Esophagus squamous epithelium (tissue), 4 donors: Measurements from ENCODE around the gene ICA1L.

Source experiments
- POLR2A ChIP-seq, 4 donors: fragments of 450-650 bp; IDR thresholded peaks; one replicate each; pipeline ENCODE4 v1.6.1; 2017; ENCODE audit warnings: antibody characterized with exemption in 4 of 4, mild to moderate bottlenecking in 4 of 4, moderate library complexity in 3 of 4
- TF ChIP-seq, protein P1 (sequence below), 6 experiments: fragments of 450-650 bp in 4 of 6; fragments of 200-600 bp in 2 of 6; sonication (generic) in 2 of 6; IDR thresholded peaks; one replicate each; pipeline ENCODE4 v1.5.1; 2016 to 2019; ENCODE audit warnings: antibody characterized with exemption in 6 of 6, mild to moderate bottlenecking in 4 of 6, moderate library complexity in 4 of 6

DNA sequence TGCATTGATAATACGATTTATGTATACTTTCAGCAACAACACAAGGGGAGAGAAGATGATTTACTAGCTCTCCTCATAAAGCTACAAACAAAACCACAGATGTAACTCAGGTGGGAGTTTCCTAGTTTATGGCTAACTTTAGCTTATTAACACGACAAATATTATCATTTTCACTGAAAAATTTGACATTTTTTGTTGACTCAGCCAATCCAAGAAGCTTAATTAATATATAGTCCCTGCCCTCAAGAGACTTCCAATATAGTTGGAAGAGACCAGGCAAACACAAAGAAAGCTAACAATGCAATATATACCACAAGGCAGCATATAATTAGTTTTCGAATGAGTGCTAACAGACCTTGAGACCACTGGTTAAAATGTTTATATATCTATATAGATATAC is 39.1 kb upstream of the ICA1L start:
- TF ChIP-seq POLR2A (IDR thresholded peaks at IDR 0.05), result no peak
- TF ChIP-seq, protein P1, sequence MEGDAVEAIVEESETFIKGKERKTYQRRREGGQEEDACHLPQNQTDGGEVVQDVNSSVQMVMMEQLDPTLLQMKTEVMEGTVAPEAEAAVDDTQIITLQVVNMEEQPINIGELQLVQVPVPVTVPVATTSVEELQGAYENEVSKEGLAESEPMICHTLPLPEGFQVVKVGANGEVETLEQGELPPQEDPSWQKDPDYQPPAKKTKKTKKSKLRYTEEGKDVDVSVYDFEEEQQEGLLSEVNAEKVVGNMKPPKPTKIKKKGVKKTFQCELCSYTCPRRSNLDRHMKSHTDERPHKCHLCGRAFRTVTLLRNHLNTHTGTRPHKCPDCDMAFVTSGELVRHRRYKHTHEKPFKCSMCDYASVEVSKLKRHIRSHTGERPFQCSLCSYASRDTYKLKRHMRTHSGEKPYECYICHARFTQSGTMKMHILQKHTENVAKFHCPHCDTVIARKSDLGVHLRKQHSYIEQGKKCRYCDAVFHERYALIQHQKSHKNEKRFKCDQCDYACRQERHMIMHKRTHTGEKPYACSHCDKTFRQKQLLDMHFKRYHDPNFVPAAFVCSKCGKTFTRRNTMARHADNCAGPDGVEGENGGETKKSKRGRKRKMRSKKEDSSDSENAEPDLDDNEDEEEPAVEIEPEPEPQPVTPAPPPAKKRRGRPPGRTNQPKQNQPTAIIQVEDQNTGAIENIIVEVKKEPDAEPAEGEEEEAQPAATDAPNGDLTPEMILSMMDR (IDR thresholded peaks at IDR 0.05), result no peak
